ENCODE data around the gene SNRPD3. TPM values are rescaled to one million over a fixed set of nuclear protein-coding genes. Genes with fewer than 3 reads are reported as not detected.

Gene SNRPD3
- total RNA-seq, 4 donors from 2014 or later = 21.3 to 127 (median 93.8) TPM

GRCh38 chr22:24510637-24511625, 44.9 kb upstream of the SNRPD3 start:
- no peak for DNase-seq
- H3K27ac ChIP-seq = peak overlapping the region in 1 of 4 donors; percentile 10
- in situ Hi-C loops (cut with MboI; ENCODE audit: low pct_ligation_motif_present in 1 of 4, low pct_unique_long_range_greater_than_20kb in 1 of 4, low sequenced_read_pairs in 3 of 4) = no loop called here

DNA sequence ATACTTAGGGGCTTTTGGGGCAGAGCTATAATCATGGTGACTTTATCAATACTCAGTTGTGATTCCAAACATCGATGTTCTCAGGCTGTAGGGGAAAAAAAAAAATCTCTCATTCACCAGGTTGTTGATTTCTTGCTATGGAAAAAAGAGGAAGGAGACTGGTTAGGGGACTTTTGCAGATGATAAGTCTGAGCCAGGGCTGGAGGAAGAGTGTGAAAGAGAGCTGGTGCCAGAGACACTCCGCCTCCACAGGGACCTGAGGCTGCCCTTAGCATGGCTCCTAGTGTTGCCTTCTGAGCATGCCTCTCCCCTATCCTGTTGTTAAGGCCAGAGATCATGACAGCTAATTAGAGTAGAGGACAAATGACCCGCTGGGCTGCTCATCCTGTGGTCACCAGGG, 43.8 kb upstream of the SNRPD3 start:
- 63 to 66% methylated on average over 3 of the region's 3 CpGs for WGBS, 2 donors (ENCODE audit: low coverage in 1 of 2)
- H3K27me3 ChIP-seq = no peaks in the 10 kb centered on the region
- no peaks in the 10 kb centered on the region for H3K36me3 ChIP-seq
- H3K4me1 ChIP-seq = peaks cover 4 to 36% (median 24%) of the 10 kb centered on the region in 4 donors
- H3K9me3 ChIP-seq = no peaks in the 10 kb centered on the region
- H3K27ac ChIP-seq = no peak overlapping the region
- no peak overlapping the region for H3K4me3 ChIP-seq
- intact Hi-C loops (cut with DNase I; ENCODE audit: low total_unique reads) = no loop called here
- no peak for DNase-seq
- in situ Hi-C loops (cut with MboI; ENCODE audit: low pct_ligation_motif_present in 1 of 4, low pct_unique_long_range_greater_than_20kb in 1 of 4, low sequenced_read_pairs in 3 of 4) = no loop called here
- TF ChIP-seq POLR2AphosphoS5 (IDR thresholded peaks at IDR 0.05) (no peak), CTCF (IDR thresholded peaks at IDR 0.05) (no peak), EP300 (IDR thresholded peaks at IDR 0.05; ENCODE audit: low read depth) (no peak), POLR2A (IDR thresholded peaks at IDR 0.05) (no peak)

More at GRCh38 chr22:24510637-24511625, 44.9 kb upstream of the SNRPD3 start:
- peaks cover 4 to 39% (median 31%) of the 10 kb centered on the region in 4 donors for H3K4me1 ChIP-seq
- H3K4me3 ChIP-seq = no peak overlapping the region
- no peaks in the 10 kb centered on the region for H3K36me3 ChIP-seq
- intact Hi-C loops (cut with DNase I; ENCODE audit: low total_unique reads) = no loop called here
- 39 to 71% methylated on average over 3 to 10 of the region's 10 CpGs for WGBS, 2 donors (ENCODE audit: low coverage in 1 of 2)
- TF ChIP-seq CTCF (IDR thresholded peaks at IDR 0.05) (no peak), POLR2AphosphoS5 (IDR thresholded peaks at IDR 0.05) (no peak), EP300 (IDR thresholded peaks at IDR 0.05; ENCODE audit: low read depth) (no peak), POLR2A (IDR thresholded peaks at IDR 0.05) (no peak)
- H3K9me3 ChIP-seq = no peaks in the 10 kb centered on the region
- no peaks in the 10 kb centered on the region for H3K27me3 ChIP-seq

GRCh38 chr22:24513378-24514240, 42.2 kb upstream of the SNRPD3 start:
- no peak overlapping the region for H3K4me3 ChIP-seq
- H3K27me3 ChIP-seq = no peaks in the 10 kb centered on the region
- no peaks in the 10 kb centered on the region for H3K36me3 ChIP-seq
- intact Hi-C loops (cut with DNase I; ENCODE audit: low total_unique reads) = no loop called here
- H3K4me1 ChIP-seq = peaks cover 4 to 31% (median 24%) of the 10 kb centered on the region in 4 donors
- 86 to 95% methylated on average over 4 to 9 of the region's 9 CpGs for WGBS, 2 donors (ENCODE audit: low coverage in 1 of 2)
- no peak for DNase-seq
- in situ Hi-C loops (cut with MboI; ENCODE audit: low pct_ligation_motif_present in 1 of 4, low pct_unique_long_range_greater_than_20kb in 1 of 4, low sequenced_read_pairs in 3 of 4) = no loop called here
- TF ChIP-seq EP300 (IDR thresholded peaks at IDR 0.05; ENCODE audit: low read depth) = no peak
- TF ChIP-seq POLR2A (IDR thresholded peaks at IDR 0.05) = no peak
- no peak for TF ChIP-seq POLR2AphosphoS5 (IDR thresholded peaks at IDR 0.05)
- no peak for TF ChIP-seq CTCF (IDR thresholded peaks at IDR 0.05)
- H3K27ac ChIP-seq = no peak overlapping the region
- H3K9me3 ChIP-seq = no peaks in the 10 kb centered on the region

Measured in transverse colon (tissue), 4 donors.